GM21528 (cell line): ENCODE results near the gene NOC2L.
"Not testable (repeated sequence)": the region's sequence is repeated elsewhere in the genome, so short reads cannot be mapped to it uniquely, and the experiment has no call there.

Source experiments
- ATAC-seq: cut with Tn5 transposase; IDR thresholded peaks from one replicate; pipeline ENCODE4 v1.9.1; 2021; ENCODE audit warnings: mild to moderate bottlenecking, moderate library complexity; ENCODE audit not compliant: unreplicated experiment, low FRiP score

Gene NOC2L

GRCh38 chr1:907611-908451 is 51.2 kb downstream of the NOC2L start:
- no peak for ATAC-seq

GRCh38 chr1:906600-907420 is 52.2 kb downstream of the NOC2L start:
- ATAC-seq = no peak

DNA sequence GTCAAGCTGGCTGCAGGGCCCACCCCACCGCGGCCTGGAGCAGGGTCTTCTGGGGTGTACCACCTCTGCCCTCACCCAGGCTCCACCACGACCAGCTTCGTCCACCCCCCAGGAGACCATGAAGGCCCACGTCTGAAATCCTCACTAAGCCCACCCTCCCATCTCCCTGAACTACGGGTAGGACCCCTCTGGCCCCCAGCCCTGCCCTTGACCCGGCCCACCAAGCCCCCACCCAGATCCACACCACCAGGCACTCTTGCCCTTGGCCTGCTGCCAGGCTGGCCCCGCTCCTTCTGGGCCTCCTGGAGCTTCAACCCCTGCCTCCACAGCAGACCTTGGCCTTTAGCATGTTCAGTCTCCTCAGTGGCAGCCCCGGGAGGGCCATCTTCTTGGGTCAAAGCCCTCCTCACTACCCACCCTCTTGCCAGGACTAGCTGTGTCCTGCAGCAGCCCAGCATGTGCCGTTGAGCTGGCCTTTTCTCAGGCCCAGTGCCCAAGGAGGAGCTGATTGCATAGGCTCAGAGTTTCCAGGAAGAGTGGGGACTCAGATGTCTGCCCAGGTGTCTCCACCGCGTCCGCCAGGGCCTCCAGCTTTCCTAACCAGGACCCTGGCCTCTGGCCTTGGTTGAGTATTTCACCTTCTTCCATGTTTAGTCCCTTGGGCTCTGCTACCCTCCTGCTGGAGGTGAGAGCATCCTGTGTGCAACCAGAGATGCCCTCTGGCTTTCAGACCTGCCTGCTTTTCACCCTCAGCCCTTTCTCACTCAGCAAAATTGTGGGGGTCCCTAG is 53.1 kb downstream of the NOC2L start:
- ATAC-seq = no peak

DNA sequence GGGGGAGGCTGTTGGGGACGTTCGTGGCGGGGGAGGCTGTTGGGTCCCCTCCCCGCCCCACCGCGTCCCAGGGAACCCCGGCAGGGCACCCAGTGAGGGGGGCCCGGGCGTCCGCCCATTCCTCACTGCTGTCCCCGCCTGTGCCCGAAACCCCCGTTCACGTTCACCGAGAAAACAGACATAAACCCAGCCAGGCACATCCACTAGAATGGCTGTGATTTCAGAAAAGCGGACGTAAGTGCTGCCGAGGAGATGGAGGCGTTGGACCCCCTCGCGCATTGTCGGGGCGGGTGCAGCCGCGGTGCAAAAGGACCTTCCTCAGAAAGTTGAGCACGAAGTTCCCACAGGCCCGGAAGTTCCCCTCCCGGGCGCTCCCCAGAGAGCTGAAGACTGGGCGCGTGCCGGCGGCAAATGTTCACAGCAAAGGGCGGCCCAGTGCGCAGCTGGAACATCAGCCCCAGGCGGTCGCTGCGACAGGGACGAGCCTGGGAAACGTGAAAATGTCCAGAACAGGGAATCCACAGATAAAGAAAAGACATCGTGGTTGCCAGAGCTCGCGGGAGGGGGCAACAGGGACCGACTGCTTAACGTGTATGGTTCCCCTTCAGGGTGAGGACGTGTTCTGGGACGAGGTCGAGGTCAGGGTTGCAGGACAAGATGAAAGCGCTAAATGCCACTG is 53.8 kb downstream of the NOC2L start:
- ATAC-seq = no peak

DNA sequence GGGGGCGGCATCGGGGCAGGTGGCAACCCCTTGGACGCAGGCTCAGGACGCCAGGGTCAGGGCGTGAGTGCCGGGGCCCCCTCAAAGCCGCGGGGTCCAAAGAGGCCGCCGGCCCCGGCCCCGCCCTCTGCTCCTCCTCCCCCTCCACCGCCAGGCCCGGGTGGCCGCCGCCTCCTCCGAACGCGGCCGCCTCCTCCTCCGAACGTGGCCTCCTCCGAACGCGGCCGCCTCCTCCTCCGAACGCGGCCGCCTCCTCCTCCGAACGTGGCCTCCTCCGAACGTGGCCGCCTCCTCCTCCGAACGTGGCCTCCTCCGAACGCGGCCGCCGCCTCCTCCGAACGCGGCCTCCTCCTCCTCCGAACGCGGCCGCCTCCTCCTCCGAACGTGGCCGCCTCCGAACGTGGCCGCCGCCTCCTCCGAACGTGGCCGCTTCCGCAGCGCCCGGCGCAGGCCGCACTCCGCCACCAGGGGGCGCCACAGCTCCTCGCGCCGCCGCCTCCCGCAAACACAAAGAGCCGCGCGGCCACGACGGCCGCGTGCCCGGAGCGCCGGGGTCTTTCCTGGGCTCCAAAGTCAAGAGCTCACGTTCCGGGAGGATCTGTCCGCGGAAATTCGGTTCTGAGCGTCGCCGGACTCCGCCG is 54.6 kb downstream of the NOC2L start:
- ATAC-seq = no peak

GRCh38 chr1:903721-904271 is 55.3 kb downstream of the NOC2L start:
- ATAC-seq = no peak

DNA sequence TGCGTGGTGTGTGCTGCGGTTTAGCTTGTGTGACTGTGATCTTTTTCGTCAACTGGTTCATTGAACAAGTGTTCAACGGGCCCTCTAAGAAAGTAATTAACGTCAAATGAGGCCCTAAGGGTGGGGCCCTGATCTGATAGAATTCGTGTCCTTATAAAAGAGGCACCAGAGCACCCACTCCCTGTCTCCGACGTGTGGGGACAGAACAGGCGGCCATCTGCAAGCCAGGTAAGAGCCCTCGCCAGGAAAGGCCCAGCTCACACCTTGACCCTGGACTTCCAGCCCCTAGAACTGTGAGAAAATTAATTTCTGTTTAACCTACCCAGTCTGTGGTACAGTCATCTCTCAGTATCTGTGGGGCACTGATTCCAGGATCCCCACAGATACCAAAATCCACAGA is 55.8 kb downstream of the NOC2L start:
- ATAC-seq = no peak

DNA sequence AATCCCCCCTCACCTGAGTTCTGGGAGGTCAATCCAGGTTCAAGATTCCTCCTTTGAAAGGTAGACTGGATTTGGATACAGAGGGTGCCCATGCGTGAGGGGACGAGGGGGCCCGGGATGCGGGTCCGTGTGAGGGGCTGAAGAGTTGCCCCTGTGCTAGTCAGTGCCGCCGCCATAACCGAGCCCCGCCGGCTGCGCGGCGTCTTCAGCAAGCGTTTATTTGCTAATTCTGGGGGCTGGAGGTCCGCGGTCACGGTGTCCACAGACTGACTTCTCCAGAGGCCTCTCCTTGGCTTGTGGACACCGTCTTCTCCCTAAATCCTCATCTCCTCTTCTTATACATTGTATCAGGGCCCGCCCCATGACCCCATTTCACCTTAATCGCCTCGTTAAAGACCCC is 56.3 kb downstream of the NOC2L start:
- no peak for ATAC-seq

- no peak for ATAC-seq
Observed at GRCh38 chr1:901108-901859, 57.8 kb downstream of the NOC2L start.

- no peak for ATAC-seq
Observed at GRCh38 chr1:899636-900317, 59.3 kb downstream of the NOC2L start.

DNA sequence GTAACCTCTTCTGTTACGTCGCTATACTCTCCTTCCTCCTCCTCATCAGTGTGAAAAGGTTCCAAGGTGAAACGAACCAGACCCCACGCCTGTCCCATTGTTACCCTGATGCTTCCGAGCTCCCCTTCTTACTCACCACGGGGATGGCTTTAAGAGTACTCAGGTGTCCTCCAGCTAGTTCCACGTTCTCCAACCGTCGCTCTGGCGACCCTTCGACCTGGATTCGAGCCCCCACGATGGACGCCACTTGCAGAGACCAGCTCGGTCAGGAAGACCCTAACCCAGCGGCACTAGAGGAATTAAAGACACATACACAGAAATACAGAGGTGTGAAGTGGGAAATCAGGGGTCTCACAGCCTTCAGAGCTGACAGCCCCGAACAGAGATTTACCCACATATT is 61.1 kb downstream of the NOC2L start:
- ATAC-seq = not testable (repeated sequence)

DNA sequence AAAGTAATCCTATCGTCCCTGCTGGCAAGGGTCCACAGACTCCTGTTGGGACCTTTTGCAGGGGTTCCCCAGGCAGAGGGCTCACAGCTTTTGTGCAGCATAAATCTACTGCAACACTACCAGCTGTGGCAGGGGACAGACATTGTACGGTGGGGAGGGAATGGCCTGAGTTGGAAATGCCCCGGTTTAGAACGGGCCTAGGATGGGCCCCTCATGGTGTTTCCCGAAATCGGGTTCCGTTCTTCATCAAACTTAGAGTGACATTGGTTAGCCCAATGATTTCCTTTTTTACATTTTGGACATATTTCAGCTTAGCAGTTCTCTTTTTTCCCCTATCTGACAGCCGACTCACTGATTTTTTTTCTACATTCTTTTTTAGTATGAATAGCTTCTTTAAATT is 61.8 kb downstream of the NOC2L start:
- no peak for ATAC-seq
